ENCODE measurements around the gene LGALS3BP. TPM values are rescaled to one million over a fixed set of nuclear protein-coding genes. Genes with fewer than 3 reads are reported as not detected.

The LGALS3BP gene
- total RNA-seq, 2 donors from 2014 or later, result 103 to 163 TPM

- DNase-seq (ENCODE audit: low spot score), result no peak
- intact Hi-C loops (cut with DNase I), result loop anchor here in 1 of 2 donors (10.0 kb wide), 1 partner anchor 66 kb away; no protein-coding TSS in a partner anchor
These were observed 39.5 kb upstream of the LGALS3BP start for GRCh38 chr17:79019261-79019631.

DNA sequence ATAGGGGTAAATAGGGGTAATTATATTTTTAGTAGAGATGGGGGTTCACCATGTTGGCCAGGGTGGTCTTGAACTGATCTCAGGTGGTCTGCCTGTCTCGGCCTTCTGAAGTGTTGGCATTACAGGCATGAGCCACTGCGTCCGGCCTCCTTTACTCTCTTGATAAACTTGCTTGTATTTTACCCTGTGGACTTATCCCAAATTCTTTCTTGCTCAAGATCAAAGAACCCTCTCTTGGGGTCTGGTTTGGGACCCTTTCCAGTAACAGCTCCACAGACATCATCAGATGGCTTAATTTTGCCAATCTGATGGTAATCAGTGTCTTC is 38.6 kb upstream of the LGALS3BP start:
- no peak for DNase-seq (ENCODE audit: low spot score)

DNA sequence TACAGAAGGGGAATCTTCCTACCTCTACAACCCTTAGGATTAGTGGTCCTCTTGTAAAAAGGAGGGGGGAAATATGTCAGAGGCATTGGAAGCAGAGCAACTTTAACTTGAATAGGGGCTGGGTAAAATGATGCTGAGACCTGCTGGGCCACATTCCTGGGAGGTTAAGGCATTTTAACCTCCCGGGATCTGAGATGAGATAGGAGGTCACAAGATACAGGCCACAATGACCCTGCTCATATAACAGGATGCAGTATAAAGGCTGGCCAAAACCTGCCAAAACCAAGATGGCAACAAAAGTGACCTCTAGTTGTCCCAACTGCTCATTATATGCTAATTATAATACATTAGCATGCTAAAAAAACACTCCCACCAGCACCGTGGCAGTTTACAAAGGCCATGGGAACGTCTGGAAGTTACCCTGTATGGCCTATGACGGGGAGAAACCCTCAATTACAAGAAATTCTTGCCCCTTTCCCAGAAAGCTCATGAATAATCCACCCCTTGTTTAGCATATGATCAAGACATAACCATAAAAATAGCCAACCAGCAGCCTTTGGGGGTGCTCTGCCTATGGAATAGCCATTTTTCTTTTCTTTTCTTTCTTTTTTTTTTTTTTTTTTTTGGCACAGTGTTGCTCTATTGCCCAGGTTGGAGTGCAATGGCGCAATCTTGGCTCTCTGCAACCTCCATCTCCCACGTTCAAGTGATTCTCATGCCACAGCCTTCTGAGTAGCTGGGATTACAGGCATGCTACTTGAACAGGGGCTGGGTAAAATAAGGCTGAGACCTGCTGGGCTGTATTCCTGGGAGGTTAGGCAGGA is 38.0 kb upstream of the LGALS3BP start:
- DNase-seq (ENCODE audit: low spot score), result no peak
- intact Hi-C loops (cut with DNase I), result loop anchor here in 1 of 2 donors (10.0 kb wide), 1 partner anchor 67 kb away; no protein-coding TSS in a partner anchor

More for the DNA sequence above, 38.6 kb upstream of the LGALS3BP start:
- intact Hi-C loops (cut with DNase I), result loop anchor here in 1 of 2 donors (10.0 kb wide), 1 partner anchor 66 kb away; no protein-coding TSS in a partner anchor

DNA sequence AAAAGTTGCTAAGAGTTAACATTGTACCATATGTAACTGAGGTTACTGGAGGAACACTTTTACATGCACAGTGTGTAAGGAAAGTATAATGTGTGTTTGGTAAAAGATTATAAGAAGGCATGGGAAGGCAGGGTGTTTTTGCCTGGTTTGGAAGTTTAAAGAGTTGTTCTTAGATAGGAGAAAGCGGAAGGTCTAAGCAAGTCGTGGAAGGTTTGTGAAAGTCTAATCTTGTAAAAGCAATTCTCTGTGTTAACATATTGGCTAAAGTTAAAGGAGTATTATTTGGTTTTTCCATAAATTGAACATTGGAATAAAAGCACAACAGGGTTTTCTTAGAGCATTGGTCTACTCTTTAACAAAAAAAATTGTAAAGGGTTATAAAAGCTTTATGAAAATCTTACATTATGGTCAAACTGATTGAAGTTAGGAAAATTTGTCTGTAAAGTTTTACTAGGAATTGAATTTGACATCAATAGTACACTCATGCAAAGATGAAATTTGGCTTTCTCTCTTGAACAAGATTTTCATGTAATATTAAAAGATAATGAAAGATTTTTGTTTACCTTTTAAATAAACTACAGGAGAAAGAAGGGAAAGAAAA is 34.5 kb upstream of the LGALS3BP start:
- DNase-seq (ENCODE audit: low spot score), result no peak
- intact Hi-C loops (cut with DNase I), result loop anchor here in 1 of 2 donors (10.0 kb wide), 1 partner anchor 71 kb away; no protein-coding TSS in a partner anchor

DNA sequence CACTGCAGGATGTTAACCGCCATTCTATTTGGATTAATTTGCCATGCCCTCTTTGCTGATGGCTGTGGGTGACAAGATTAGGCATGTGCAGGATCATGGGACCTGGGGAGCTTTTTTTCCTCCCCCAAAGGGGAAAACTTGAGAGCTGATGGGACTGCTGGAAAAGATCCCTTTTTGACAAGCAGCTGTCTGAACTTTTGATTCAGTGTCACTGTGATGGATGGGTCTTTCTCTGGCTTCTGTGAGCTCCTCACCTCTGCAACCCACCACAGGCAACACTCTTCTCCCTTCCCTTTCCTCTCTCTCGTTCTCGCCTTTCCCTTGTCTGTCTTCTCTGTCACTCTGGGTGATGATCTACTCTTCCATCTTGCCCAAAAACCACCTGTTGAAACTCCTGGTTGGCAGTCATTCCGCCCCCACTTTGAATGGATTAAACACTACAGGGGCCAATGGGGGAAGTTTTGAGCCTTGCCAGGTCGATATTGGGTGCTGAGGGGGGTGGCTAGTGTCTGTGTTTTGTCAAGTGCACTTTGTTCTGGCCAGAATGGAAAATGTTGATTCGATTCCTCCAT is 32.9 kb upstream of the LGALS3BP start:
- intact Hi-C loops (cut with DNase I), result loop anchor here in 1 of 2 donors (10.0 kb wide), 1 partner anchor 72 kb away; no protein-coding TSS in a partner anchor
- DNase-seq (ENCODE audit: low spot score), result no peak

DNA sequence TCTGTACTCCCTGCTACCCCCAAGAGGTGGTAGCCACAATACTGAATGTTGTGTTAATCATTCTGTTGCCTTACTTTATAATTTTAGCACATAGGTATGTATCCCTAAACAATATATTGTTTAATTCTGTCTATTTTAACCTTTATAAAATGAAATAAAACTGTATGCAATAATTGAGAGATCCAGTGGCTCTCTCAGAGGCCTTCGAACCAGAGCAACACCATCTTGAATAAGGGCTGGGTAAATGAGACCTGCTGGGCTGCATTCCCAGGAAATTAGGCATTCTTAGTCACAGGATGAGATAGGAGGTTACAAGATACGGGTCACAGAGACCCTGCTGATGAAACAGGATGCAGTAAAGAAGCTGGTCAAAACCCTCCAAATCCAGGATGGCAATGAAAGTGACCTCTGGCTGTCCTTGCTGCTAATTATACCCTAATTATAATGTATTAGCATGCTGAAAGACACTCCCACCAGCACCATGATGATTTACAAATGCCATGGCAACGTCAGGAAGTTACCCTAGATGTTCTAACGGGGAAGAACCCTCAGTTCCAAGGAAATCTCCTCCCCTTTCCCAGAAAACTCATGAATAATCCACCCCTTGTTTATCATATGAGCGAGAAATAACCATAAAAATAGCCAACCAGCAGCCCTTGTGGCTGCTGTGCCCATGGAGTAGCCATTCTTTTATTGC is 31.9 kb upstream of the LGALS3BP start:
- intact Hi-C loops (cut with DNase I), result loop anchor here in 1 of 2 donors (10.0 kb wide), 1 partner anchor 73 kb away; no protein-coding TSS in a partner anchor
- DNase-seq (ENCODE audit: low spot score), result no peak

- no peak for DNase-seq (ENCODE audit: low spot score)
- intact Hi-C loops (cut with DNase I), result loop anchor here in 1 of 2 donors (10.0 kb wide), 1 partner anchor 75 kb away; no protein-coding TSS in a partner anchor
These were observed 30.6 kb upstream of the LGALS3BP start for GRCh38 chr17:79010304-79010646.

- peak; percentile 96 for DNase-seq (ENCODE audit: low spot score)
- intact Hi-C loops (cut with DNase I), result loop anchor here in 1 of 2 donors (10.0 kb wide), 1 partner anchor 75 kb away; no protein-coding TSS in a partner anchor
These were observed 29.9 kb upstream of the LGALS3BP start, which contains the start of gene CANT1 for GRCh38 chr17:79009397-79010303. Gene CANT1 (minus strand): TSS chr17:79009764. CDS start chr17:78997622, 12,142 bp downstream.

- intact Hi-C loops (cut with DNase I), result no loop called here
- DNase-seq (ENCODE audit: low spot score), result no peak
These were observed 29.1 kb upstream of the LGALS3BP start for GRCh38 chr17:79008666-79009387.

DNA sequence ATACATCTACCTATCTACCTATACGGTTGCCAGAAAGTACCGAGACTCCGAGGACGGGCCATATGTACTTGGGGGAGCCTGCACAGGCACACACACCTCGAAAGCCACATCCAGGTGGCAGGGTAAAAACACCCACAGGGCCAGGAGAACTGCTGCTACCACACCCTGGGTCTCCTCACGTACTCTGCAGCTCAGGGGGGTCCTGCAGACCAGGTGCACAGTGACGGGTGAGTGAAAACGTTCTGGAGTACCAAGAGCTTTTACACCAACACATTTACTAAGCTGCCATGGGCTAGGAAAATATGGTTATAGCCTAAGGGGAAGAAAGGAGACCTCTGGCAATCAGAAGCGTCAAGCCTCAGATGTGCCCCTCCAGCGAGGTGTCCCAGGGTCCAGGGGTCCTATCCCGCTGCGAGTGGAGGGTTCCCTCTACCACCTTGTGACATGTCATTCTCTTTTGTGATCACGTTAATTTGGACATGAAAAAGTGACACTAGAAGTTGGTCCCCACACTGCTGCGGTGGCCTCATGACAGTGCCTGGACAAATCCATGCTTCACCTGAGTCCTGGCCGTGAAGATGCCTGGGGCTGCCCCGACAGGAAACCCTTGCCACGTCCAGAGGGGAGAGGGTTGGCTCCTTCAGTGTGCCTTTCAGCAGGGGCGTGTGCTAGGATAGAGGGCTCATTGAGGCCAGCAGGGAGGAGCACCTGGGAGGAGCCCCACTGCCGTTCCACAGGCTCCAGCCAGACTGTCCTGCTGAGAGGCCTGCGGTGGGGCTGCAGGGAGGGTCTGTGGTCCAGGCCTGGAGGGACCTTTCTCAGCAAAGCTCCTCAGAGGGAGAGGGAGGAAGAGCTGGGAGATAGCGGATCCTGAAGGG is 28.0 kb upstream of the LGALS3BP start:
- peak; percentile 63 for DNase-seq (ENCODE audit: low spot score)
- intact Hi-C loops (cut with DNase I), result no loop called here

DNA sequence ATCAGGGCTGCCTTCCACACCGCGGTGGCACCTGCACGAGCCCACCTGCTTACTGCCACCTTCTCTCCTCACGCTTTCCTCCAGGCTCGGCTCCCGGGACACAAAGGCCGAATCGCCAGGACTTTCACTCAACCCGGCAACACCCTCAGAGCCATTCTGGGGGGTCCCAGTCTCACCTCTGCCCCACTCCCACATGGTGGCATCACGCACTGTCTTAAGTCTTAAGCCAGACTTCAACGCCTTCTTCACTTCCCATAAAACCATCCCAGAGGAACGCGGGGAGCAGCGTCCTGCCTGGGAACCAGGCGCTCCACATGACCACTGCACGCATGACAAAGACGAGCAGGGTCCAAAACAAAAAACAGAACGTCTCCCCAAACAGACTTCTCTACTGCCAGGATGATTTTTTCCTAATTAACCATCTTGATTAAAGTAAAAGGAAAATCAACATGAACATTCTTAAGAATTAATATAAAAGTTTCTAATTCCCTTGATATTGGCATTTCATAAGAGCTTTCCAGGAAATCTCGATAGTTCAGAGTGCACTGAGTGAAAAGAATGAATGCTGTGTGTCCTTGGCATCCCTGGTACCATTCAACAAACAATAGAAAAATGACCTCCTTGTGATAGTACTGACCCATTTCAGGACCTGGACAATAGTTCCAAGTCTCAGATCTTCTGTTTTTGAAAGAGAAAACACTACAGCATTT is 27.2 kb upstream of the LGALS3BP start:
- intact Hi-C loops (cut with DNase I), result no loop called here
- peak; percentile 52 for DNase-seq (ENCODE audit: low spot score)

DNA sequence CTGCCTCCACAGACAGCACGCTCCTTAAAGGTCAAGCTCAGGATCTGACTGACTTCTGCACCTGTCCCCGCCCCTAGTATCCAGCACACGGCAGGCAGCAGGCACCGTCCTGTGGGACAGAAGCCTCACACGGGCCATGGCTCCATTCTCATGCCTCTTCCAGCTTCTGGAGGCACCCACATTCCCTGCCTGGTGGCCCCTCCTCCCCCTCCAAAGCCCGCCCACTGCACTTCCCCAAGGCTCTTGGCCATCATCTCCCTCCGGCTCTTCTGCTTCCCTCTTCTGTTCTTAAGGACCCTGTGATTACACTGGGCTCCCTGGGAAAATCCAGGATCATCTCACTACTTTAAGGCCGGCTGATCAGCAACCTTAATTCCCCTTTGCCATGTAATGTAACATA is 26.3 kb upstream of the LGALS3BP start:
- DNase-seq (ENCODE audit: low spot score), result no peak
- intact Hi-C loops (cut with DNase I), result no loop called here

DNA sequence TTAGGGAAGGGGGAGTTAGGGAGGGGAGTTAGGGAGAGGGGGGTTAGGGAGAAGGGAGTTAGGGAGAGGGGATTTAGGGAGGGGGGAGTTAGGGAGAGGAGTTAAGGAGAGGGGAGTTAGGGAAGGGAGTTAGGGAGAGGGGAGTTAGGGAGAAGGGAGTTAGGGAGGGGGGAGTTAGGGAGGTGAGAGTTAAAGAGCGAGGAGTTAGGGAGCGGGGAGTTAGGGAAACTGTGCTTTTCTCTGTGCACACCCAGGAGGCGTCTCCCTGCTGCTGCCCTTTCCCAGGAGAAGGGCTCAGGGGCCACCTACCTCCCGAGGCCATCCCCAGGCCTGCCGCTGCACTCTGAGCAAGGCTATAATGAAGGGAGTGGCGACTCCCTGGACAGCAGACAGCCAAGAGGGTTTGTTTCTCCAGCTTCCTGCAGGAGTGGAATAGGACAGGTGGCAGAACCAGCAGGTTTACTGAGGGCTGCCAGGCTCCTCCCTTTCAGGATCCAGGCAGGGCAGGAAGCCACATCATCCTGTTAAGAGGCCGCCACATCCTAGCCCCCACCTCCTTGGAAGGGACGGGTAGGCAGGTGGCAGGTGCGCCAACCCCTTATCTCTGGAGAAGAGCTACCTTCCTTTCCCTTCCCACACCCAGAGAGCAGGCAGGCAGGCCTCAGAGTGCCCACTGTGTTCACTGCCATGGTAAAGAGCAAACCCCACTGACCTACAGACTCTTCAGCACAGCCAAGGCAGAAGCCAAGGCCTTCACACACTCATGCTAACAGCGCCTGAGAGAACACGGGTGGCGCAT is 25.5 kb upstream of the LGALS3BP start:
- intact Hi-C loops (cut with DNase I), result no loop called here
- DNase-seq (ENCODE audit: low spot score), result peak; percentile 73

- no peak for DNase-seq (ENCODE audit: low spot score)
- intact Hi-C loops (cut with DNase I), result no loop called here
These were observed 24.1 kb upstream of the LGALS3BP start for GRCh38 chr17:79003661-79004411.

Measured in posterior vena cava (tissue), 2 donors.